Measurements from ENCODE around the gene HES4. TPM values are rescaled to one million over a fixed set of nuclear protein-coding genes. Genes with fewer than 3 reads are reported as not detected.

Gene HES4
- total RNA-seq, 1 donor from 2014 or later: 218 TPM

- TF ChIP-seq CTCF (IDR thresholded peaks at IDR 0.05; ENCODE audit: partially characterized antibody, unreplicated experiment): no peak
- no peak overlapping the region for H3K4me3 Mint-ChIP-seq (ENCODE audit: unreplicated experiment)
- DNase-seq: no peak
These were observed 32.2 kb downstream of the HES4 start for GRCh38 chr1:967466-968343.

GRCh38 chr1:966704-967300 lies 33.1 kb downstream of the HES4 start:
- Mint-ChIP-seq H3K36me3 (ENCODE audit: unreplicated experiment) (no peaks in the 10 kb centered on the region), H3K4me1 (ENCODE audit: low read depth, unreplicated experiment) (peaks cover 6% of the 10 kb centered on the region), H3K4me3 (ENCODE audit: unreplicated experiment) (no peak overlapping the region), H3K27ac (ENCODE audit: unreplicated experiment) (no peak overlapping the region), H3K9me3 (ENCODE audit: unreplicated experiment) (peaks cover 5% of the 10 kb centered on the region), H3K27me3 (ENCODE audit: unreplicated experiment) (peaks cover 12% of the 10 kb centered on the region)
- peak; percentile 54 for DNase-seq
- TF ChIP-seq CTCF (IDR thresholded peaks at IDR 0.05; ENCODE audit: partially characterized antibody, unreplicated experiment): no peak

More at GRCh38 chr1:967466-968343, 32.2 kb downstream of the HES4 start:
- H3K4me1 Mint-ChIP-seq (ENCODE audit: low read depth, unreplicated experiment): peaks cover 6% of the 10 kb centered on the region
- H3K27ac Mint-ChIP-seq (ENCODE audit: unreplicated experiment): no peak overlapping the region
- H3K36me3 Mint-ChIP-seq (ENCODE audit: unreplicated experiment): no peaks in the 10 kb centered on the region
- H3K27me3 Mint-ChIP-seq (ENCODE audit: unreplicated experiment): peaks cover 12% of the 10 kb centered on the region
- H3K9me3 Mint-ChIP-seq (ENCODE audit: unreplicated experiment): peaks cover 5% of the 10 kb centered on the region

GRCh38 chr1:966135-966703 lies 33.7 kb downstream of the HES4 start, which contains the start of gene PLEKHN1:
PLEKHN1 (plus strand) TSS chr1:966482; CDS start chr1:966532, 50 bp downstream.
- Mint-ChIP-seq H3K4me3 (ENCODE audit: unreplicated experiment) (no peak within 1 kb of the TSS), H3K36me3 (ENCODE audit: unreplicated experiment) (no peaks in the 10 kb centered on the region), H3K27ac (ENCODE audit: unreplicated experiment) (no peak within 1 kb of the TSS), H3K9me3 (ENCODE audit: unreplicated experiment) (peaks cover 5% of the 10 kb centered on the region), H3K4me1 (ENCODE audit: low read depth, unreplicated experiment) (peaks cover 6% of the 10 kb centered on the region), H3K27me3 (ENCODE audit: unreplicated experiment) (peaks cover 12% of the 10 kb centered on the region)
- TF ChIP-seq CTCF (IDR thresholded peaks at IDR 0.05; ENCODE audit: partially characterized antibody, unreplicated experiment): no peak
- DNase-seq: no peak

GRCh38 chr1:965526-966134 lies 34.3 kb downstream of the HES4 start:
- H3K4me3 Mint-ChIP-seq (ENCODE audit: unreplicated experiment): no peak overlapping the region
- DNase-seq: peak; percentile 16
- H3K27me3 Mint-ChIP-seq (ENCODE audit: unreplicated experiment): peaks cover 12% of the 10 kb centered on the region
- H3K36me3 Mint-ChIP-seq (ENCODE audit: unreplicated experiment): no peaks in the 10 kb centered on the region
- H3K4me1 Mint-ChIP-seq (ENCODE audit: low read depth, unreplicated experiment): peaks cover 6% of the 10 kb centered on the region
- no peak overlapping the region for H3K27ac Mint-ChIP-seq (ENCODE audit: unreplicated experiment)
- no peak for TF ChIP-seq CTCF (IDR thresholded peaks at IDR 0.05; ENCODE audit: partially characterized antibody, unreplicated experiment)
- H3K9me3 Mint-ChIP-seq (ENCODE audit: unreplicated experiment): peaks cover 5% of the 10 kb centered on the region

Data from glutamatergic neuron (in vitro differentiated cells).